ENCODE data around the gene AGBL4. TPM values are rescaled to one million over a fixed set of nuclear protein-coding genes. Genes with fewer than 3 reads are reported as not detected.

Gene AGBL4
- total RNA-seq, 1 donor from 2014 or later = not detected

GRCh38 chr1:48676376-48676775 is 1347.4 kb downstream of the AGBL4 start:
- no peak for ATAC-seq

DNA sequence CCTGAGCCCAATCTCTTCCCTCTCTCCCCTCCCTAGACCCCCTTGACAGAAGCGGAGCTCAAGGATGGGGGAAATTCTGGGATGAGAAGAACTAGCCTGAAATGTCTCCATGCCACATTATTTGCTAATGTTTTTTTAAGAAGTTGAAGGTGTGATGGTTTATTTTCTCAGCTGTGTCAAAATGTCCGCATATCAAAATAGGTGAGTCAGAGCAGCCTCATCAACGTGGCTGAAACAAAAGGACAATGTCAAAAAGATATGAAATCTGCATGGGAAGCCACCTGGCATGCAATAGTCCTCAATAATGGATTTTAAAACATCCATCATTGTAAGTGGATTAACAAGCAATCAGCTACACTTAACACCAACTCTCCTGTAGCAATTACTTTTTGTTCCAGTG is 1348.5 kb downstream of the AGBL4 start:
- ATAC-seq = no peak

- ATAC-seq = no peak
Measured at GRCh38 chr1:48674641-48675040, 1349.1 kb downstream of the AGBL4 start.

- no peak for ATAC-seq
Measured at GRCh38 chr1:48673332-48674105, 1350.2 kb downstream of the AGBL4 start.

DNA sequence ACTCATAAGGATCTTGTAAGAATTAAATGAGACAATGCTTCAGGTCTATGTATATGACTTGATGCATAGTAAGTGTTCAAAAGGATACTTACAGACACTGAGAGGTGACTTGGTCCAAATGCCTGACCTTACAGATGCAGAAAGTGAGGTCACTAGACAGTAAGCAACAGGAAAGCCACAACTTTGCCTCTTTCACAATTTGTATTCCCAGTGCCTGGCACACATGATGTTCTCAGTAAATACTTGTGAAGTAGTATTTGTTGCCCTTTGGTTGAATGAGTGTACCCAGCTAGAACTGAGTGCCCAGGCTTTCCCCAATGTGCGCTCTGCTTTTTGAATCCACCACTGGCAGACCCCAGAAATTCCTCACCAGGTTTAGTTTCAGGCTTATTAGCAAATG is 1352.2 kb downstream of the AGBL4 start:
- ATAC-seq = no peak

- no peak for ATAC-seq
Measured at GRCh38 chr1:48670234-48671020, 1353.3 kb downstream of the AGBL4 start.

DNA sequence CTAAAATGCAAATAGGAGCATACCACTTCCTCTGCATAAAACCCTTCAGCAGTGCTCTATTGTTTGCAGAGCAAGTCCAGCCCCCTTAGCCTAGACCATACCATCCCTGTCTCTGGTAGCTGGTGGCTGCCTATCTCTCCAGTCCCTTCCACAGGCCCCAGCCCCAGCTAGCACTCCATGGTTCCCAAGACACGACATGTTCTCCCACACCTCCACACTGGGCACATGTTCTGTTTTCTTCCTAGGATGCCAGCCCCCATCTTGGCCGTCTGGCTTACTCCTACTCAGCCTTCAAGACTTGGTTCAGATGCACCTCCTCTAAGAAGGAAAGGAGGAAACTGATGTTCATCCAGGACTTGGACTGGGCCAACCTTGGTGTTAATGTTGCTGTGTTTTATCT is 1355.4 kb downstream of the AGBL4 start:
- no peak for ATAC-seq

DNA sequence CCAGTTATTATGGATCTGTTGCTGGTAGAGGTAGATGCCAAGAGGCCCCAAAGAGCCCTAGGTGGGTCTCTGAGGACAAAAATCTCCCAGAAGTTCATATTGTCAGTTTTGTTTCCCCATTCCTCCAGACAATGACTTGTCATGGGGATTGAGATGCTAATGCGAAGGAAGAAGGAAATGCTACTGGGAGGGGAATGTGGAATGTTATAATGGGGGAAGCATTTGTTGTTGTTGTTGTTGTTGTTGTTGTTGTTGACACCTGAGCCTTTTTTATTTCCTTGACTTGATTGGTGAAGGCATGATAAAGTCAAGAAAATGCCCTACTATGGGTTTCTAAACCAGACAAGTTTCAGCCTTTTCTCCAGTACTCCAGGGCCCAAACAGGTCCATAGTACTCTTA is 1356.0 kb downstream of the AGBL4 start:
- ATAC-seq = no peak

DNA sequence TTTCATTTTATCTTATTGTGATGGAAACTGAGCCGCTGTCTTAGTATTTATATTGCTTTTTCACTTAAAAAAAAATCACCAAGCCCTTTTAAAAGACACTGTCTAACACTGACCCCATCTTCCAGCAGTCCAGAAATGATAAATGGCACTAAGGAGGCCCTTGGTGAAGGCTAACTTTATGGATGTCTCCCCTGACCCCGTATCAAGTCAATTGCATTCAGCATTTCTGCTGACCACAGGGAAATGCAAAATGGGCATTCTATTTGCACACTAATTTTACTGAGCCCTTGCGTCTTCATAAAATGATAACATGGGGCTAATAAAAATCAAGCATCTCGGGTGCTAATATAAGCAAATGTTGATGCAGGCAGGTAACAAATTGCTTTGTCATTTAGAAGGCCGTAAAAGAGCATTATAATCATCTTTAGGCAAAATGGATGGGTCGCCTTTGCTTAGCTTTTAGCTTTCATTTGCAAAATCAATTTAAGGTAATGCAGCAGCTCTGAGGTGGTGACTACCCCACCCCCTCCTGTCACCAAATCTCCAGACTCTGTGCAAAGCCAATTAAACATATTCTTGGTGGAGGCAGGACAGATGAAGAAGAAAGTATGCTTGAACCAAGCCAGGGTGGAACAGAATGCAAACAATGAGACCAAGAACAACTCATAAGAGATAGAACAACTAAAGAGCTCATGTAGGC is 1357.9 kb downstream of the AGBL4 start:
- no peak for ATAC-seq

GRCh38 chr1:48661726-48662463 is 1361.9 kb downstream of the AGBL4 start:
- no peak for ATAC-seq

- no peak for ATAC-seq
Measured at GRCh38 chr1:48659801-48660200, 1364.0 kb downstream of the AGBL4 start.

GRCh38 chr1:48657413-48657812 is 1366.3 kb downstream of the AGBL4 start:
- ATAC-seq = no peak

DNA sequence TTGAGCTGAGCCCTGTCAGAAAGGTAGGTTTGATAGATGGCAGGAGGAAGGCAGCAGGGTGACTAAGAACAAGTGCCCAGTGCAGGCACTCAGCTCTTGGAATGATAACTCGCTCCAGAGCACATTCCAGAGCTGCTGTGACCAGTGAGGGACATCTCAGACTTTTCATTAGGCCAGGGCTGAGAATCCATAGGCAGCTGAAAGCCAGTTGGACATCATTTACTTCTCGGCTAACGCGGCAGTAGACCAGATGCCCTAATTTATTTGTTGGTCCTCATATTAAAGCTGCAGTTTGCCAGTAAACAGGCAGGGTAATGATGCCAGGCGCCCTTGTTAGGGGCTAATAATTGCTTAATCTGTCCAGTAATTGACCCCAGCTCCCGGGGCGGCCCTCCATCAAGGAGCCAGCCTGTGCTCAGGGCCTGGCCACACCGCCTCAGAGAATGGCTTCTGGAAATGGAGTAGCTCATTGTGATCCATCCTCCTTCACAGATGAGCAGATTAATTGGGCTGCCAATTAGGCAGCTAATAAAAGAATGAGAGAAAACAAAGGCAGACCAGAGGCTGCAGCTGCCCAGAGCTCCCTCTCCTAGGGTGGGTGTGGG is 1369.0 kb downstream of the AGBL4 start:
- no peak for ATAC-seq

GRCh38 chr1:48652334-48652733 is 1371.4 kb downstream of the AGBL4 start:
- ATAC-seq = no peak

- ATAC-seq = no peak
Measured at GRCh38 chr1:48649880-48650279, 1373.9 kb downstream of the AGBL4 start.

DNA sequence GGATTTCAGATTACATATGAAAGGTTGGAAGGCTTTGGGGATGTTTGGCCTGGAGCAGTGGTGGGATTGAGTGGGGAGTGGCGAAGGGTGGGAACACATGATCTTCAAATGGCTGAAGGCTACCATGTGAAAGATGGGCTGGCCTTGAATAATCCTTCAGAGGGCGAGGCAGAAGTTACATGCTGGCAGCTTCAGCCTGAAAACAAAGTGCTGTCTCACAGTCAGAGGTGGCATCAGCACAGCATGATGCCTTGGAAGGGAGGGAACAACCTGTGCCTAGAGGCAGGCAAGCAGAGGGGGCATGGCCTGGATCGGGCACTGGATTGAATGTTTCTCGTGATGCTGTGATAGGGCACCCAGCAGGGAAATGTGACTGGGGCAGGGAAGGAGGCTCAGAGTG is 1377.9 kb downstream of the AGBL4 start:
- ATAC-seq = no peak

DNA sequence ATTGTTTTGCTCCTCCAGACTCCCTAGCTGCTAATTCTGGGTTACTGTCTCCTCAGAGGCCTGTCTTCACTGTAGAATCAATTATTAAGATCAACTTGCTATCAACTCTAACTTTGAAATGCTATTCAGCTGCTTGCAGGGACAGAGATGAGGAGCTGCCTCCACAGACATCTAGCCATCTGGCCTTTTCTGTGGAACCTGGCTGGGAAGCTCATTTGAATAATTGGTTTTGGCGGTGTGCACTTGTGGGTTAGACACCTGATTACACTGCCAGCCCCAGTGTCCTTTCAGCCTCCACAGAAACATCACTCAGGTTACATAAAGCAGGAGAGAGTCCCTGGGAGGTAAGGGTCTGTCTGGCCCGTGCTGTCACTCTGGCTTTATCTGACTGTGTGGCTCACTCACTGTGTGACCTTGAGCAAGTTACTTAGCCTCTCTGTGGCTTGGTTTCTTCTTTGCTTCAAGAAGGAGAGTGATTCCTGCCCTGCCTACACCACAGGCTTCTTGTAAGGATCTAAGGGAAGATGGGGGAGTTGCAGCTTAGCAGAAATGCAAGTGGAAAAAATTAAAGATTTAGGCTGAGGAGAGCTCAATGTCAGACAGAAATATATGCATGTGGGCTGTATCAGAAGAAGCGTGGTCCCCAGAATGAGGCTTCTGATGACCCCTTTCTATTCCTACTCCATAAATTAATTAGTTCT is 1378.7 kb downstream of the AGBL4 start:
- no peak for ATAC-seq

GRCh38 chr1:48644190-48644900 is 1379.4 kb downstream of the AGBL4 start:
- no peak for ATAC-seq

GRCh38 chr1:48643193-48643592 is 1380.6 kb downstream of the AGBL4 start:
- no peak for ATAC-seq

DNA sequence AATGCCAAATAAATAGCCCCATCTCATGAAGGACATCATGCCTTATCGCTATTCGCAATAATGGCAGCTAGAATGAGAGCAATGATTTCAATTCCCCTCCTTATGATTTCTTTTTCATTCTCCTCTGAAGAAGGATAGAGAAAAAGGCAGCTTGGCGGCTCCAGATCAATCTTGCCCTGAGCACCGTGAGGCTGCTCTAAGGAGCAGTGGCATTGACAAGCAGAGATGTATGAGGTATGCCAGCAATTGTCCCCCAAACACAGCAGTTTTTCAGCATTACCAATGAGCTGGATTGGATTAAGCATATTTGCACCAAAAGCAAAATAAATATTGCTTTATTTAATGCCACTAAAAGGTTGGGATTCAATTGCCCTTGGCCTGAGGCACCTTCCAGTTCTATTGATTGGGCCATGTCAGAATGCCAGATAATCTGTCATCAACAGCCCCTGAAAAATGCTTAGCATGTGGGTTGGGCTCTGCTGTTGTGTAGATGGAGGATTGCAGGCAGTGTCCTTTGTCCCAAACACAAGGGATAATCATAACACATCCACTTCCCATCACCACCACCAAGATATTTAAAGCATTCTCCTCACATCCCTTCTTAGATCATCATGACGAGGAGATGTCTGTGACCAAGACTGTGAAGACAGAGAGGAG is 1382.8 kb downstream of the AGBL4 start:
- no peak for ATAC-seq

Measured in esophagus mucosa (tissue), 1 donor.